GM19455 (cell line): Measurements from ENCODE around the gene COL23A1.

Source experiments
- ATAC-seq: cut with Tn5 transposase; IDR thresholded peaks from one replicate; pipeline ENCODE4 v1.9.1; 2021; ENCODE audit not compliant: unreplicated experiment

The COL23A1 gene

DNA sequence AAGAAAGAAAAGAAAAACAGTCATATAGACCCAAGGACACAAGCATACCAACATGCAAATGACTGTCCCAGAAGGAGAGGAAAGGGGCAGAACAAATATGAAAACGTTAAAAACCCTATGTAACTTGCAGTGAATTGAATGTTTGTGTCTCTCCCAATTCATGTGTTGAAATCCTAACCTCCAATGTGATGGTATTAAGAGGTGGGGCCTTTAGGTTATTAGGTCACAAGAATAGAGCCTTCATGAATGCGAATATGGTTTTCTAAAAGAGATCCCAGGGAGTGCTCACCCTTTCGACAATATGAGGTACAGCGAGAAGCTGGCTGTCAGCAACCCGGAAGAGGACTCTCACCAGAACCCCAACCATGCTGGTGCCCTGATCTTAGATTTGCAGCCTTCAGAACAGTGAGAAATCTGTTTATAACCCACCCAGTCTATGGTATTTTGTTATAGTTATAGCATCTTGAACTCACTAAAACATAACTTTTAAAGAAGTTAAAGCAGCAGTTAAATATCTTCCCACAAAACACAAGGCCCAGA is 371.9 kb downstream of the COL23A1 start:
- ATAC-seq = no peak

- no peak for ATAC-seq
Observed at GRCh38 chr5:178216779-178217178, 373.4 kb downstream of the COL23A1 start.

DNA sequence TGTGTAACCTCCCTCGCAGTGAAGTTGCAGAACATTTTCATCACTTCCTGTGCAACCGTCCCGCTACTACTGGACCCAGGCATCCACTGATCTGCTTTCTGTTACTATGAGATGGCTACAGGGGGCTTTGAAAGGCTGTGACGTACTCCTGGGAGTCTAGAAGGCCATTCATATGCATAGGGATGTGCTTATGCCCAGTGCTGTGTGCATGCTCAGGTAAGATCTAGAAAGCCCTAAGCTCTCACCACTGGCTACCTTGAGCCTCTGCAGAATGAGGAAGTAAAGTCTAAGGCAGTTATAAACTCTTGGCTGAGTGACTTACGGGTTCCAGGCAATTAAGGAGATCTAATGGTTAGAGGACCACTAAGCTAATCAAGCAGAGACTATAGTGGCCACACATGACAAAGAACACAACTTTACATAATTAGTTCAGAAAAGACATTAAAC is 374.1 kb downstream of the COL23A1 start:
- ATAC-seq = no peak

DNA sequence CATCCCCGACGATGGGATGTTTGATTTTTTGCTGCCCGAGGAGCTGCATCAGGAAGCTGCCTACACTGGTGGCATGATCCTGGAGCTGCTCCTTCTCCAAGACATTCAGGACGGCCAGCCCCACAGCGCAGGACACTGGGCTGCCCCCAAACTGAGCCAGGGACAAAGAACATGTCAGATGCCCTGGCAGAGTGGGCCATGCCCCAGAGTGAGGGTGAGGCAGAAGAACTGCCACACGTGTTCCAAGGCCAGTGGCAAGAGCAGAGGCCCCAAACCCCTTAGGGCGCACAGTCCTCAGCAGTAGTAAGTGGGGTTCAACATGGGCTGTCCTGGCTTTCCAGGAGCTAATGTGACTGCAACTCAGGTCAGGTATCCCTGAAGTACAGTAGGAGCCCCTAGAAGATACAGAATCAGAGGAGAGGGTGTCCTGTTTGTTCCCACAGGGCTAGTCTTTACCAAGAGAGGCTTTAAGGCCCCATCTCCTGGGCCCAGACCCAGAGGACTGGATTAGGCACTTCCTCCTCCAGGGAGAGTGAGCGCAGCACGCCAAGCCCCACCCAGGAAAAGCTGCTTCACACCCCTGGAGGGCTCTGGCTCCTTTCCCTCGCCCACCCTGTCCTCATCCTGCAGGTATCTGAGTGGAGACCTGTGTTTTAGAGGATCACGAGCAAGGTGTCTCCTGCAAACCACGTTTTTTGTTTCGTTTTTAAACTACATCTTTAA is 374.8 kb downstream of the COL23A1 start:
- no peak for ATAC-seq

DNA sequence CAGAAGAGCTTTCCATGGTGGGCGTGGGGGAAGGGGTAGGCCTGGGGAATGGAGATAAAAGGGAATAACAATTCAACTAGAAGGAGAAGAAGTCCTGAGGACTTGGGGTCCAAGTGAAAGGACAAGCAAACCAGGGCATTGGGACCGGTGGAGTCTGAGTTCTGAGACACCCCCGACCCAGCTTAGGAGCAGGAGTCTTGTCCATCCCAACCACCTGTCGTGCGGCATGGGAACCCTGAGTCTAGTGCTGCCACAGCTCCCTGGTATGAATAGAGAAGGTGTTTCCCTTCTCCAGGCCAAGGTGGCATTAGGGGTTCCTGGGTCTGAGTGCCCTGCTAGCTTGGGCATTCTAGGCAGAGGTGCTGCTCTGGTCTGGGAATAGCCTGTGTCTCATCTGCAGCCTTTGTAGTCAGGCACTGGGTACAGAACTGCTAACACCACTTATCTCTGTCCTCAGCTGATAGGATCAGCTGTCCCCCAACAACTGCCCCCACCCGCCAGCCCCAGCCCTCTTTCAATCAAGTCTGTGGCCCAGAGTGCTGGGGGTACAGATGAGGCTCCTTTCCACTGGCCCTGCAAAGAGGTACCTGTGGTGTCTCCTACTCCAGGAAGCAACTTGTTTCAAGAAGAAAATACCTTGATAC is 375.9 kb downstream of the COL23A1 start:
- ATAC-seq = no peak

GRCh38 chr5:178213748-178214151 is 376.4 kb downstream of the COL23A1 start:
- ATAC-seq = no peak

DNA sequence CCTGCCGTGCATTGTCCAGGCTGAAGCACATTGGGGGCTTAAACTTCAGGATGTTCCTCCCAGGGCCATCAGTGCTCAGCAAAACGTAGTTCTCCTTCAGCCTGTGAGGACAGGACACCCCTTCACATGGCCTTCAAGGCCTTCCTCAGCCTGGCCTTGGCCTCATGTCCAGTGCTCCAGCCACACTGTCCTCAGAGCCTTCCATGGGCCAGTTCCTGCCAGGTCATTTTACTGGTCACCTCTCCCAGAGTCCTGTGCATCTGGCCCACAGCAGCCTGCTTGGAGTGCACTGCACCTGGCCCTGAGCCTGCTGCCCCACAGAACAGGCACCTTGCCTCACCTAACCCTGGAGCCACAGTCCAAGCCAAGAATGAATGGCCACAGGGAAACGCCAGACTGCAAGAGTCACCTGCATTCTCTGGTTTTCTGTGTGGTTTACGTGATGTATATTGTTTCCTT is 377.2 kb downstream of the COL23A1 start:
- ATAC-seq = no peak

GRCh38 chr5:178212241-178213002 is 377.8 kb downstream of the COL23A1 start:
- ATAC-seq = no peak

DNA sequence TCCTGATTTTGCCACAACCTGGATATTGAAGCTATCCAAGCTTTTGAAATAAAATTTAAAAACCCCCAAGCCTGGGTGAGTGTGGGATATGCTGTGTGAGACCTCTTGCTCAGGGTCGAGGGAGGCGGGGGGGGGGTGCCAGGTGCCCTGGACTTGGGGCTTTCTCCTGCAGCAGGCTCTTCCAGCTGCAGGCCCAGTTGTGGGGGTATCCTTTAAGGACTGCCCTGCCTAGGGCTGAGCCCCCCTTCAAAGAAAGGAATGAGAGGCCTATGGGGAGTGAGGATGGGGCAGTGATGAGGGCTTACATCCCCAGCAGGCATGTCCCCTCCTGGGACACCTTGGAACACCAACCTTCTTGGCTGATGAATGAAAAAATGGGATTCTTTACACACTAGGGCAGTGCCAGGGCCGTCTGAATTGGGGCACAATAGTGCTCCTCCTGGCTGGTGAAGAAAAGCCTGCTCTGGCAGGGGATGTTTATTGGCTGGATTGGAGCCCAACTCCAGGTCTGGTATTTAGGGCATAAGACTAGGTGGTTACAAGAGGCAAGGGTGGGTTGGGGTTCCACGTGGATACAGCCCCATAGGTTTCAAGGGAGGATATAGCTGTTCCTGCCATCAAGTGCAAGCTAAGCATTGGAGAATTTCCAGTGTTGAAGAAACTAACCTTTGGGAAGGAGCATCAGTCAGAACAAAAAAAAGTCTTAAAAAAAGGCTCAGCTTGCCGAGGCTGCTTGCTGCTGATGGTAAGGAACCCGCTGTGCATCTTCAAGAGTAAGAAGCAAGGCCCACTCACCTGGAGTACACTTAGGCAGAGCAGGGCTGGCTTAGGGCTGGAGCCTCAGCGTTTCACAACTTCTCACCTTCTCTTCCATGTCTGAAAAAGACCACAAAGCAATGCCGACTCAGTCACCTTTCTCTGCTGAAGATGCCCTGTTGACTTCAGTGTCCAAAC is 378.8 kb downstream of the COL23A1 start:
- no peak for ATAC-seq

GRCh38 chr5:178210686-178211085 is 379.5 kb downstream of the COL23A1 start:
- no peak for ATAC-seq

- ATAC-seq = no peak
Observed at GRCh38 chr5:178210073-178210535, 380.1 kb downstream of the COL23A1 start.

DNA sequence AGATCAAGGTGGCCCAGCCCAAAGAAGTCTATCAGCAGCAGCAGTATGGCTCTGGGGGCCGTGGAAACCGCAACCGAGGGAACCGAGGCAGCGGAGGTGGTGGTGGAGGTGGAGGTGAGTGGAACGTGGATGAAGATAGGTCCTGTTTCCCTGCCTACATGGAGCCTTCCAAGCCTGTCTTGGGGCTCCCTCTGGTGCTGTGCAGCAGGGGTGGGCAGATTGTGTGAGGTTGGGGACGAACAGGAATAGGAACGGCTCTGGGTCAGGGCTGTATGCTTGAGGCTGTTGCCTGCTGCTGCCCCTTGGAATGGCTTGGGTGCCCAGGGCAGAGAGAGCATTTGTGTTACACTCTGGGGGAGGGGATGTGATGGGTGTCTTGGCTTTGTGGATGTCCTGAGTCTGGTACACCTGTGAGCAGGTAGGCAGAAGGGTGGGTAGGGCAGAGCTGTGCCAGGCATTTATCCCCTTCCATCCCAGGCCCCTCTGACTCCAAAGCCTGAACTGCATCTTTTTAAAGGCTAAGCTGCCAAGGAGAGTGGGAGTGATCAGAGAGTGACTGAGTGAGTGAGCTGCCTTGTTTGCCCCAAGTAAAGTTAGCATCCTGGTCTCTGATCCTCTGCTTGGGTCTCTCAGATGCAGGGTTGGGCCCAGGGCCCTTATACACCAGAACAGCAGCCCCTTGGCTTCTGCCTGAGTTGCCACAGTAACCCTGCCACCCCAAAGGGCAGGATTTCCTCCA is 380.7 kb downstream of the COL23A1 start:
- no peak for ATAC-seq

- no peak for ATAC-seq
Observed at GRCh38 chr5:178208540-178209227, 381.5 kb downstream of the COL23A1 start.

- no peak for ATAC-seq
Observed at GRCh38 chr5:178207917-178208280, 382.3 kb downstream of the COL23A1 start.

DNA sequence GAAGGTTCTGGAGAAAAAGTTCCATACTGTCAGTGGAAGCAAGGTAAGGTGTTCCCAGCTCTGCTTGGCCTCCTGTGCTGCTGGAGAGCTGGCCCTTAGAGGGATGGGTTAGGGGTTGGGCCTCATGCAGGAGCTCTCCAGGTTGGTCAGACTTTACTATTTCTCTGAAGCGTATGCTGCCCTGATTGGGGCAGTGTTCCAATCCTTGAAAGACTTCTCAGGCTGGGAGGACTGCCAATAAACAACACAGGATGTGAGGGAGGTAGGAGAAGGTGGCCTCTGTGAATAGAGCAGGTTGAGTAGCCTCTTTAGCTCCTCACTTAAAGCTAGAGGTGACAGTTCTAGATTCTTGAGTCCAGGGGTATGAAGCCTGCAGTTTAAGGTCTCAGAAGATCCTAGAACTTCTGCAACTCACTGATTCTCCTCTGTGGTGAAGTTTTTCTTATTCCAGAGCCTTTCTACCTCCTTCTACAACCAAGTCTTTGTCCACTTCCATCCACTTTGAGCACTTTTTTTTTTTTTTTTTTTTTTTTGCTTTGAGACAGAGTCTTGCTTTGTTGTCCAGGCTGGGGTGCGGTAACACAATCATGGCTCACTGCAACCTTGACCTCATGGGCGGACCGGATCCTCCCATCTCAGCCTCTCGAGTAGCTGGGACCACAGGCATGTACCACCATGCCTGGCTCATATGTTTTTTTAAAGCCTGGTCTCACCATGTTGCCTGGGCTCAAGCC is 382.8 kb downstream of the COL23A1 start:
- ATAC-seq = no peak

GRCh38 chr5:178206166-178207101 is 383.8 kb downstream of the COL23A1 start:
- no peak for ATAC-seq

GRCh38 chr5:178205749-178206047 is 384.5 kb downstream of the COL23A1 start:
- ATAC-seq = no peak
